ENCODE data around the gene OGDH. TPM values are rescaled to one million over a fixed set of nuclear protein-coding genes. Genes with fewer than 3 reads are reported as not detected.

OGDH gene
- total RNA-seq, 3 donors from 2014 or later: 141 to 186 (median 159) TPM

GRCh38 chr7:44654255-44654796 lies 47.9 kb downstream of the OGDH start:
- no peak for ATAC-seq
- H3K4me3 ChIP-seq: no peak overlapping the region
- no peaks in the 10 kb centered on the region for H3K4me1 ChIP-seq (ENCODE audit: low read depth)
- TF ChIP-seq CTCF (IDR thresholded peaks at IDR 0.05): no peak
- peaks cover 4% of the 10 kb centered on the region for H3K36me3 ChIP-seq (ENCODE audit: low read depth)
- DNase-seq: no peak
- intact Hi-C loops (cut with DNase I, micrococcal nuclease): no loop called here
- H3K9me3 ChIP-seq: no peaks in the 10 kb centered on the region

GRCh38 chr7:44655341-44655740 lies 48.9 kb downstream of the OGDH start:
- Histone ChIP-seq H3K4me3 (no peak overlapping the region), H3K4me1 (ENCODE audit: low read depth) (no peaks in the 10 kb centered on the region), H3K36me3 (ENCODE audit: low read depth) (no peaks in the 10 kb centered on the region), H3K9me3 (peaks cover 1% of the 10 kb centered on the region)
- ATAC-seq: peak; percentile 14
- TF ChIP-seq CTCF (IDR thresholded peaks at IDR 0.05): no peak
- no peak for DNase-seq
- intact Hi-C loops (cut with DNase I, micrococcal nuclease): no loop called here

GRCh38 chr7:44658979-44659378 lies 52.6 kb downstream of the OGDH start:
- Histone ChIP-seq H3K4me1 (ENCODE audit: low read depth) (no peaks in the 10 kb centered on the region), H3K36me3 (ENCODE audit: low read depth) (no peaks in the 10 kb centered on the region), H3K9me3 (peaks cover 13% of the 10 kb centered on the region), H3K4me3 (no peak overlapping the region)
- intact Hi-C loops (cut with DNase I, micrococcal nuclease): no loop called here
- ATAC-seq (no peak), DNase-seq (no peak)
- TF ChIP-seq CTCF (IDR thresholded peaks at IDR 0.05): no peak

GRCh38 chr7:44661233-44661632 lies 54.8 kb downstream of the OGDH start:
- DNase-seq (no peak), ATAC-seq (no peak)
- no peaks in the 10 kb centered on the region for H3K36me3 ChIP-seq (ENCODE audit: low read depth)
- TF ChIP-seq CTCF (IDR thresholded peaks at IDR 0.05): no peak
- H3K4me1 ChIP-seq (ENCODE audit: low read depth): no peaks in the 10 kb centered on the region
- intact Hi-C loops (cut with DNase I, micrococcal nuclease): no loop called here
- no peak overlapping the region for H3K4me3 ChIP-seq
- peaks cover 13% of the 10 kb centered on the region for H3K9me3 ChIP-seq

GRCh38 chr7:44664780-44665461 lies 58.5 kb downstream of the OGDH start:
- Histone ChIP-seq H3K4me1 (ENCODE audit: low read depth) (no peaks in the 10 kb centered on the region), H3K36me3 (ENCODE audit: low read depth) (no peaks in the 10 kb centered on the region), H3K4me3 (no peak overlapping the region), H3K9me3 (peaks cover 13% of the 10 kb centered on the region)
- TF ChIP-seq CTCF (IDR thresholded peaks at IDR 0.05): no peak
- intact Hi-C loops (cut with DNase I, micrococcal nuclease): no loop called here
- ATAC-seq: no peak
- no peak for DNase-seq
